Stimulated activated CD4-positive, alpha-beta T cell treated with anti-CD3 and anti-CD28 coated beads, Interleukin-12 subunit alpha, Interleukin-12 subunit beta, amount 100 ng/mL, for 4 hours (primary cell): ENCODE results near the gene REEP6.
"Not testable (repeated sequence)": the region's sequence is repeated elsewhere in the genome, so short reads cannot be mapped to it uniquely, and the experiment has no call there.

ENCODE experiments used
- DNase-seq: peaks from one replicate; pipeline ENCODE4 v3.0.0-alpha.2; 2020

REEP6 gene

DNA sequence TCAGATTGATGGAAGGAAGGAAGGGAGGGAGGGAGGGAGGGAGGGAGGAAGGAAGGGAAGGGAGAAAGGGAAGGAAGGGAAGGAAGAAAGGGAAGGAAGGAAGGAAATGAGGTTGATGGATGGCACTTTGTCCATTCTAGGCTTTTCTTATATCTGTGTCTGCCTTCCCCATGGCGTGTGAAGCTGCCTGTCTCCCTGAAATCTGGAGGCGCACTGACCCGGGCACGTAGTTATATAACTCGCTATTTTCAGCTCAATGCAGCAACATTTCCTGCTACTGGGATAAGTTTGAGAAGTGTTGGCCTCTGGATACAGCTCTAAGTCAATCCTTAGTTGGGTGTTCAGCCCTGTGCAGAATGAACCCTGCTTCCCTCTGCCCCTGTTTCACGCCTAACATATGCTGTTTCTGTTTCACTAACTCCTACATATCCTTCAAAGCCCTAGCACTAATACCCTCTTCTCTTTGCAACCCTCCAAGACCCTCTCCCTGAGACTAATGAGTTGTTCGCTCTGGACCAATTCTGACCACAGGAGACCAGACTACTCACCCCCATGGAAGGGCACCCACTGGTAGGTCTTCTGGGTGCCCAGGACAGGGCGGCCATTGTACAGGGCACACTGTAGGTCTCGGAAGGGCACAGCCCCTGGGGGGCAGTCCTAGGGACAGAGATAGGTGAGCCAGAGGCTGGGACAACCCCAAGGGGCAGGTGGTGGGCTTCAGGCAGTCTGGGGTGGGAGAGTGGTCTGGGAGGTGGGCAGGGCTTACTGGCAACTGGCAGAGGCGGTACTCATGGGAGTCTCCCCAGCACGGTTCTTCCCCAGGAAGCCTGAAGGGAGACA is 18.8 kb downstream of the REEP6 start:
- DNase-seq = no peak

DNA sequence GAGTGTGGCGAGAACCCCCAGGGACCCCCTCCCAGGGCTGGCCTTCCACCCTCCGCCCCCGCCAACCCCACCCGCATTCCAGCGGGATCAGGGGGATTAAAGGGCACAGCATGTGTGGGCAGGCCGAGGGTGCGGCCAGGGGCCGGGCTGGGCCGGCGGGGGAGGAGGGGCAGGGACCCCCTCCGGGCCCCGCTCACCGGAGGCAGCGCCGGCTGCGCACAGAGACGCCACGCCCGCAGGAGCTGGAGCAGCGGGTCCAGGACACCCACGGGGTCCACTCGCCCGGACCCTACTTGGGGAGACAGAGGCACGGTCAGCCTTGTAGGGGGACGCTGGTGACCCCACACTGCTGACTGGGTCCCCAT is 19.4 kb downstream of the REEP6 start:
- DNase-seq = no peak

DNA sequence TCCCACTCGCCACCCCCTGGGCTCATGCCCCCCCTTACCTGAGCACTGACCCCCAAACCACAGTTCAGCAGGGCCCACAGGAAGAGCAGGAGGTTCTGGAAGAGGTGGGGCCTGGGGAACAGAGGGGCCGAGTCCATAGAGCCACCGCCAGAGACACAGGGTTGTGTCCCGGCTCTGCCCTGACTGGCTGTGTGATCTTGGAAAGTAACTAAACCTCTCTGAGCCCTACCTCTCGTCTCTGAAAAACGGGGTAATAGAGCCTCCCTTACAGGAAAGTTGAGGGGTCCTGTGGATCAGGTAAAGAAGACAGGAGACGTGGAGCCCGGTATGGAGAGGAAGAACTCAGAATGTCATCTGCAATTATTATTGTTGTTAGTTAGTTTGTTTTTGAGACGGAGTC is 19.8 kb downstream of the REEP6 start:
- DNase-seq = no peak

DNA sequence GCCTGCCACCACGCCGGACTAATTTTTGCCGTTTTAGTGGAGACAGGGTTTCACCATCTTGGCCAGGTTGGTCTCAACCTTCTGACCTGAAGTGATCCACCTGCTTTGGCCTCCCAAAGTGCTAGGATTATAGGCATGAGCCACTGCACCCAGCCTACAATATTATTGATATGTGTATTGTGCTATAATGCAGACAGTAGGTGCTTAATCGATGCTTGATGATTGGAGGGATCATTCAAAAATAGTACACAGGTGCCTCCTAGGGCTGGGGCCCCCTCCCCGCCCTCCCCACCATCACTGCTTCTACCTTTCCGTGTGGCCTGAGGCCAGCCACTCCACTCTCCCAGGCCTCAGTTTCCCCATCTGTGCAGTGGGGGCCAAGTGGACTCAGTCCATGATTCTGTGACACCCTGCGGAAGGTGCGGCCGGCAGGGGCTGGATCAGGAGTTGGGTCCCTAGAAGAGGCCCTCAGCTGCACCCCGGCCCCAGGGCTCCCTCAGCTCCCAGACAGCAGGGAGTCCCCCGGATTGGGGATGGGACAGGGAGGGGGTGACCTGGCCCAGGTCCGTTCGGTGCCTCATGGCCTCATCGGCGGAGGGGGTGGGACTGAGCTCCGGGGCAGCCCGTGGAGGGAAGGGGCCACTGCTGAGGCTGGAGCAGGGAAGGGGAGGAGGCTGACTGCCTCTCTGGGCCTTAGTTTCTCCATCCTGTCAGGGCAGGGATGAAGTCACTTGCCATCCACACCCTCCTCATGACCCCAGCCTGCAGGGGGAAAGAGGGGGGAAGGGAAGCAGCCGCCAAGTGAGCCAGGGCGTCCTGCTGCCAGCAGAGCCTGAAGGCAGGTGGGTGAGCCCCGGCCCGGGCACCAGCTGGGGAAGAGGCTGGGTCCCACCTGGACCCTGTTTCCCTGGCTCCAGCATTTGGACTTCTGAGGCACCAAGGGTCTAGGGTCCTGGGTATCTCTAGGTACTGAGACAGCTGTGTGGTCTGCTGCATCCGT is 20.6 kb downstream of the REEP6 start:
- no peak for DNase-seq

DNA sequence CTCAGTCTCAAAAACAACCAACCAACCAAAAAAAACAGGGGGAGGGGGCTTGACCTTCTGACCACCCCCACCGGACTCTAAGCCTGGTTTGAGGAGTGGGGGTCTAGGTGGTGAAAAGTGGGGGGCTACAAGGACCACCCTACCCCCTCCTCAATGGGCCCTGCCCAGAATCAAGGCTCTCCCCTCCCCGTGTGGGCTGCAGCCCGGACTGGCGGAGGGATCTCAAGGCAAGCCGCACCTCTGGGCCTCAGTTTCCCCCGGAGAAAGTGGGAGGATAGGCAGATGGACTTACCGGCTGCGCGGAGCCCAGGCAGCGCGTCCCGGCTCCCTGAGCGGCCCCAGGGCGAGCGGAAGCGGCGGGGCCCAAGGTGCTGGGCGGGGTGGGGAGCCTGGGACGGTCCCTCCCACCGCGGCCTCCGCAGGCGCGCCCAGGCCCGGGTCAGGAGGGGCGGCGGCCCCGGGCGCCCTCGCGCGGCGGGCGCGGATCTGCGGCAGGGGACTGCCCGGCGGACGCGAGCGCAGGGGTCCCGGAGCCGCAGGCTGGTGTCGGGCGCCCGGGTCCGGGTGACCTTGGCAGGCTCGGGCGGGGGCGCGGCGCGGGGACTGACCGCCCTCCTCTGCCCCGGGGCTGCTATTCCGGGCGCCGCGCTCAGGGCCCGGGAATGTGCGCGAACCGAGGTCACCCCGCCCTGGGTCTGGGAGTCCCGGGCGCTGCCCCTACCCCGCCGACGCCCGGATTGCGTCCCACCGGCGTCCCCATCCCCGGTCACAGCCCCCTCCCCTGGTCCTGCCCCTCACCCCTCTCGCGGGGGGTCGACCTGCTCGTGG is 21.9 kb downstream of the REEP6 start, which contains the start of gene ADAMTSL5:
Gene ADAMTSL5, minus strand, starts transcription at position 349 of the 828 bp plus-strand sequence. CDS start 2,076 bp downstream, outside the sequence.
- peak; percentile 70 for DNase-seq

DNA sequence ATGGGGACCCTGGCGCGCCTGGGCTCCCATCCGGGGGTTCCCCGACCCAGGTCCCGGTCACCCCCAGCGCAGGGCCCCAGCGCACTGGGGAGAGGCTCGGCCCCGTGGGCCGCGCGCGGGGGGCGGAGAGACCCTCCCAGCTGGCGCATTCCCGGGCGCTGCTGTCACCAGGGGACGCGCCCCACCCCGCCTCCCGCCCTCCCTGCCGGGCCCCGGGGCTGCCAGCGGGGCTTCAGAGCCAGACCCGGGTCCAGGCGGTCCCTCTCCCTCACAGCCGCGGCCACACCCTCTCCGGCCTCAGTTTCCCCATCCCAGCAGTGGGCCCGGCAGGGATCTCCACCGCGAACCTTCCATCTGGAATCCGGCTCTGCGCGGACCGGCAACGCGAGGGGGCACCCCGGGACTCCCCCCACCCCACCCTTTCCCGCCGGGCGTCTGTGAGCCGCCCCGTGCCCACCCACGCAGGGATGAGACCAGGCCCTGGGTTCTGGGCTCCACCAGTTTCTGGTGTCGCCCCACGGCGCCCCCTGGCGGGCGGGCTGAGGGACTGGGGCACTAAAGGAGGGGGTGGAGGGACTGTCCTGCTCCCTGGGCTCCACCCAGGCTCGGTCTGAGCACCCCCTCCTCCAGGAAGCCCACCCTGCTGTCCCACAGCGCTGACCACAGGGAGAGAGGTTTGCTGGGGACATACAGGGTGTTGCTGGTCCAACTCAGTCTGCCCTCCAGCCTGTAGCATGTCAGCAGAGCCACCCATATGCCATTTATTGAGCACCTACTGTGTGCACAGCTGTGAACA is 22.7 kb downstream of the REEP6 start:
- peak; percentile 65 for DNase-seq

DNA sequence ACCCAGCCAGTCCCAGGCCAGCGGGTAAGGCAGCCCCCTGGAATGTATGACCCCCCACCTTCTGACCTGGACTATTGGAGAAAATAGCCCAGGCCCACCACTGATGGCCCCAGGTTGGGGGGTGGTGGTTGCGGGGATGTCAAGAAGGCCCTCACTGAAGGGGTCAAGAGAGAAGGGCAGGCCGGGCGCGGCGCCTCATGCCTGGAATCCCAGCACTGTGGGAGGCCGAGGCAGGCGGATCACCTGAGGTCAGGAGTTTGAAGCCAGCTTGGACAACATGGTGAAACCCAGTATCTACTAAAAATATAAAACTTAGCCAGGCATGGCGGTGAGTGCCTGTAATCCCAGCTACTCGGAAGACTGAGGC is 23.3 kb downstream of the REEP6 start:
- DNase-seq = no peak

DNA sequence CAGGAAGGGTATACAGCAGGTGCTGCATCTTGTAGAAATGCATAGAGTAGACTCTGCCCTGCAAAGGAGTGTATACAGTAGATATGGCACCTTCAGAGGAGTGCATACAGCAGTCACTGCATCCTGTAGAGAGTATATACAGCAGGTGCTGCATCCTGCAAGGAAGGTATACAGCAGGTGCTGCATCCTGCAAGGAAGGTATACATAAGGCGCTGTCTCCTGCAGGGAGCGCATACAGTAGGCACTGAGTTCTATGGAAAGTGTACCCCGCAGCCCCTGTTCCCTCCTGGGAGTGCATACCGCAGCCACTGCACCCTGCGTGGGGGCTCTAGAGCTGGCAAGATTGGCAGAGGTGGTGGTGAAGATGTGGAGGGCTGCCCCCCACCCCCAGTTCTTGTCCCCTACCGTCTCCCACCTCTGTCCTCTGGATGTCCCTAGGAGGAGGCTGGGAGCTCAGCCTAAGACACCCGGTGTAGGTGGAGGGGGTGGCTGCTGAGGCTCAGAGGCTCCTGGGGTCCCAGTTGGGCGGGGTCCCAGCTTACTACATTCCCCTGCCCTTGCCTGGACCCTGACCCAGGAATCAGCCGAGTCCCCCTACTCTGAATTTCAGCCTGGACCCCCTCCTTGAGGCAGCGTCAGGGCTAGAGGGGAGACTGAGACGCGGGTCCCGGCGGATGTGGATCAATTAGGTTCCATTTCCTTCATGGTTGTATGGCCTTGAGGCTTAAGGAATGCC is 24.2 kb downstream of the REEP6 start:
- no peak for DNase-seq

DNA sequence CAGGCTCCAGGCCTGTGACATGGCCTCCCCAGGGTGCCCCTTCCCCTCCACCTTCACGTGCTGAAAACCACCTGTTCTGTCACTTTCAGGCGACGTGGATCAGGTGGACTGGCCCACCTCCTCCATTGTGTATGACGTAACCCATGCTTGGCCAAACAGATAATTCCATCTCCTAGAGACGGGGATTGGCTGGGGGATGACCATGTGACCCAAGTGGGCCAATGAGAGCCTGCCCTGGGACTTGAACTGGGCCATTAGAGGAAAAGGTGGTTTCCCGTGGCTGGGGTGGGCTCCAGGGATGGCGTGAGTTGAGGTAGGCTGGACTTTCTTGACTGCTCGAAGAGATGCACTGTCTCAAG is 25.4 kb downstream of the REEP6 start:
- no peak for DNase-seq

DNA sequence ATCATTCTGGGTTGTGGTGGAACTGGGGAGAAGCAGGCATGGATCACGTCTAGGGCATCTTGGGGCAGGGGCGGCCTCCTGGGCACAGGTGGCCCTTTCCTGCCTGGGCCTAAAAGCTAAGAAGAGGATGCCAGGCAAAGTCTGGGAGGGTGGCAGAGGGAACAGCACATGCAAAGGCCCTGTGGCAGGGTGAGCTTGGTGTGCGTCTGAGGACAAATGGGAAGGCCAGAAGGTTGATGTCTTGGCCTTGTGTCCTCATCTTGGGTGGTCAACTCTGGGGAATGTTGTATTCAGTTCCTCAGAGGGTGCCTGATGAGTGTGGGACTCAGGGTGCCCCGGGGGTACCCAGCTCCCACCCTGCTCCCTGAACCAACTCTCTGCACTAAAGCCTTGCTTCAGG is 27.5 kb downstream of the REEP6 start:
- no peak for DNase-seq

DNA sequence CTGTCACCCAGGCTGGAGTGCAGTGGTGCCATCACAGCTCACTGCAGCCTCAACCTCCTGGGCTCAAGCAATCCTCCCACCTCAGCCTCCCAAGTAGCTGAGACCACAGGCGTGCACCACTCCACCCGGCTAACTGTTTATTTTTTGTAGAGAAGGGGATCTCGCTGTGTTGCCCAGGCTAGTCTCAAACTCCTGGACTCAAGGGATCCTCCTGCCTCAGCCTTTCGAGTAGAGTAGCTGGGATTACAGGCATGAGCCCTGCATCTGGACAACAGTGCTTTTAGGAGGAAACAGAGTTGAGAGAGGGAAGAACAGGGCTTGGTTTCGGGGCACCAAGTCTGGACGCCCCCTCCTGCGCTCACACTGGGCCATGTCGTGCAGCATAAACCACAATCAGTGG is 28.8 kb downstream of the REEP6 start:
- not testable (repeated sequence) for DNase-seq

DNA sequence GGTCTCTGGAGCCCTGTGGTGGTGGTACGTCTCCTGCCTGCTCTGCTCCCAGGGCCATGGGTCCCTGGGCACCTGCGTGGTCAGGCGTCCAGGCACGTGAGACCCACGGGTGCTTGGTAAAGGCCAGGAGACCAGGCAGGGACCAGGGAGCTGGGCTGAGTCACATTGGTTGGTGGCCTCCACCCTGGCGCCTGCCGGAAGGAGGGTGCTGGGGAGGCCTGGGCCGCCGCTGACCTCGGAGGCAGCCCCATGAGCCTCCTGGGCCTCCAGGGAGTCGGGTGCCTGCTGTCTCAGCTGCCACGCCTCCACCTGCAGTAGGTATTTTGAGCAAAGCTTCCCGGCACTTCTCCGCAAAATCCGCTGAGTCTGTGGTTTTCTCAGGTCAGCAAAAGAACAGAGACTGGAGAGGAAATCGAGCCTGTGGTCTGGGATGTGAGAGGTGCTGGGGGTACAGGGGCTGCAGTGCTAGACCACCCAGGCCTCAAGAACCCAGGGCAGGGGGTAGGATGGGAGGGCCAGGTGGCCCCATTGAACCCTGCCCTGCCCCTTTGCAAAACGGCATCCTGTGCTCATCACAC is 29.3 kb downstream of the REEP6 start:
- no peak for DNase-seq

DNA sequence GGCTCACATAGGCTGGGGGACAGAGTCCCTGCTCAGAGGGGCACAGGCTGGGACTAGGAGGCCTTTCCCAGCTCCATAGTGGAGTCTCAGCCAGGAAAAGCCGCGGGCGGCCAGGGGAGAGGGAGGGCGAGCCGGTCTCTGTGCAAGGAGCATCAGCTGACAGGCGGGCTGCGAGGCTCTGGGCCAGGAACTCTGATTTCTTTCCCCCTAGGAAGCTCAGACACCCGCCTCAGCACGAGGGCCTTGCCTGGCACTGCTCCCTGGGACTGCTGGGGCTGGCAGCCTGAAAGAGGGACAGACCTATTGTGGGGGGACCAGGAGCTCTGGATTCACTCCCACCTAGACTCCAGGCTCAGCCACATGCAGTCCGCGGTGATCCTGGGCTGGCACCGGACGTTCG is 30.7 kb downstream of the REEP6 start:
- DNase-seq = no peak

DNA sequence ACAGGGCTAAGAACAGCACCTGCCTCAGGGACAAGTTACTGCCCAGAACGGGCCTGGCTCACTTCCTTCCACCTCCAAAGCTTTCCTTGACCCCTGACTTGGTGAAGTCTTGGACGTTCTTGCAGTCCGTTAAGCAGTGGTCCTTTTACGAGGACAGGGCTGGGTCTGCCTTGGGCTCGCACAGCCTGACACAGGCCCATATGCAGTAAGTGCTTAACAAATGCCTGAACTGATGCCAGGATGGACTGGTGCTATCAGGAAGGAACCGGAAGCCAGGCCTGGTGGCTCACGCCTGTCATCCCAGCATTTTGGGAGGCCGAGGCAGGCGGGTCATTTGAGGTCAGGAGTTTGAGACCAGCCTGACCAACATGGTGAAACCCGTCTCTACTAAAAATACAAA is 31.1 kb downstream of the REEP6 start:
- DNase-seq = no peak

DNA sequence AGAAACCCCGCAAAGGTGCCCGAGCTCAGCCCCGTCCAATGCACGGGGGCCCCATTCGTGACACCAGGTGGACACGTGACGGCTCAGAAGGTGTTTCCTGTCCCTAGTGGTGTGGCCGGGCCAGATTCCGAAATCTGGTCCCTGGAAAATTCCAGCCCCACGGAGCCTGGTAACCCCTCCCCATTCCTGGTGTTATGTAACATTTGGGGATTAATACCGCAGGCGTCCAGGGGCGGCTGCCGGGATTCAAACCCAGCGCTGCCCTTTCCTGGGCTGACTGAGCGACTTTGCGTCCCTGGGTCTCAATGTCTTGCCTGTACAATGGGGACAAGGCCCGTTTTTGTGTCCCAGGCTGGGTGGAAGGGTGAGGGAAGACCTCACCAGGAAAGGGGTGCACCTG is 31.9 kb downstream of the REEP6 start:
- DNase-seq = no peak

DNA sequence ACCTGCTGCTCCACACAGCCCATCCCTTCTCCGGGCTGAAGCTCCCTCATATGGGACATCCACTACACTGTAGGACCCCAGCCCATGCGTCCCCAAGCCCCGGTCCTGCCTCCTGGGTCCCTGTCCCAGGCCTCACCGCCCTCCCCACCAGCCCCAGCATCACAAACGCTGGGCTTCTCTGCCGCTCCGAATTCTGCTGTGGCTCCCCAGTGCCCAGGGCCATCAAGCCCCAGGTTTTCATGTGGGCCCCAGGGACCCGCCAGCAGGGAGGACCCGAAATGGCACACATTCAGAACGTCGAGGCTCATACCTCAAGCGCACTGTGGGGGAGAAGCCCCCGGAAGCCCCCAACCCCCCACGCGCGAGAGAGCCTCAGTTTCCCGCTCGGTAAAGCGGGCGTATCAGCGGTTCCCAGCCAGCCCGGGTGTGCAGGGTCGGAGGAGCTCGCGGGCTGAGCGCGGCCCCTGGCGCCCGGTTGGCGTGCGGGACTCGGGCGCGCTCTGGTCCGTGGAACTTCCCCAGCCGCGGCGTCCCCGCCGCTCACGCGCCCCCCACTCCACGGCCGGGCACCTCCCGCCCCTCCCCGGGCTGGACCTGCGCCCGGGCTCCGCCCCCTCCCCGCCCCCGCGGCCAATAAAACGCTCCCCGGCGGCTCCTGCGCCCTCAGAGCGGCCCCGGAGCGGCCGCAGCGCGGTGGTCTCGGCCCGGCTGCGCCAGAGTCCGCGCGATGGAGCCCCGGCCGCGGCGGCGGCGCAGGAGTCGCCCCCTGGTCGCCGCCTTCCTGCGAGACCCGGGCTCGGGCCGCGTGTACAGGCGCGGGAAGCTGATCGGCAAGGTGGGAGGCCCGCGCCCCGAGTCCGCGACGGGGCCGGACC is 32.7 kb downstream of the REEP6 start, which contains the start of gene PLK5:
Gene PLK5, plus strand, starts transcription at position 666 of the 875 bp plus-strand sequence. CDS start 2,920 bp downstream, outside the sequence.
- DNase-seq = no peak

DNA sequence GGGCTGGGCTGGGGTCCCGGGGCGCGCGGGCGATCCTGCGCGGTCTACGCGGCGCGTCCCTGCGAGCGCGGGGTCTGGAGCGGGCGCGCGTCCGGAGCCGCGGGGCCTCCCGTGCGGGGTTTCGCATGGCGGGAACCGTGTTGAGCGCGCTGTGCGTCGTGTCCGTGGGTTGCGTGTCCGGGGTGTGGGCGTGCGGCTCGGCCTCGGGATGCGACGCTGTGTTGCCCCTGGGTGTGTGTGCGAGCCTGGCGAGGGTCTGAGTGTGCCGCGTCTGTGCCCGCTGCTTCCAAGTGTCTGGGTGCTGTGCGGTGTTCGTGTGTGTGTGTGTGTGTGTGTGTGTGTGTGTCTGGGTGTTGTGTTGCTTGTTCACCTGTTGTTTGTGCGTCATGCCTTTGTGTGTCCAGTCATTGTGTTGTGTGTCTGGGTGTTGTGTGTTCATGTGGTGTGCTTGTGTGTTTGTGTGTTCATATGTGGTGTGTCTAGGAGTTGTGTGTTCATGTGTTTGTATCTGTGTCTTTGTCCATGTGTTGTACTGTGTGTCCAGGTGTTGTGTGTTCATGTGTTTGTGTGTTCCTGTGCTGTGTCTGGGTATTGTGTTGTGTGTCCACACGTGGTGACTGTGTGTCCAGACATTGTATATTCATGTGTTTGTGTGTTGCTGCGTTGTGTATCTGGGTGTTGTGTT is 33.4 kb downstream of the REEP6 start:
- no peak for DNase-seq

DNA sequence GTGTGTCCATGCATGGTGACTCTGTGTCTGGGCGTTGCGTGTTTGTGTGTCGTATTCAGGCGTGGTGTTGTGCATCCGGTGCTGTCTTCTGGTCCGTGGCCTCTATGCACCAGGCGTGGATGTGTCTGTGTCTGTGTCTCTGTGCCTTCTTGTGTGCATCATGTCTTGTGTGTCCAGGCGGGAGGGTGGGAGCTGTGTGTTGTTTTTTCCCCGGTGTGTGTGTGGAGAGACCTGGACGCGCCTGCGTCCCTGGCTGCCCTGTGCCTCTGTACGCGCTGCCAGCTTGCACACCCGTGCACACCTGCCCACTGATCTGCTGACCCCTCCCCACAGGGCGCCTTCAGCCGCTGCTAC is 34.0 kb downstream of the REEP6 start:
- no peak for DNase-seq

DNA sequence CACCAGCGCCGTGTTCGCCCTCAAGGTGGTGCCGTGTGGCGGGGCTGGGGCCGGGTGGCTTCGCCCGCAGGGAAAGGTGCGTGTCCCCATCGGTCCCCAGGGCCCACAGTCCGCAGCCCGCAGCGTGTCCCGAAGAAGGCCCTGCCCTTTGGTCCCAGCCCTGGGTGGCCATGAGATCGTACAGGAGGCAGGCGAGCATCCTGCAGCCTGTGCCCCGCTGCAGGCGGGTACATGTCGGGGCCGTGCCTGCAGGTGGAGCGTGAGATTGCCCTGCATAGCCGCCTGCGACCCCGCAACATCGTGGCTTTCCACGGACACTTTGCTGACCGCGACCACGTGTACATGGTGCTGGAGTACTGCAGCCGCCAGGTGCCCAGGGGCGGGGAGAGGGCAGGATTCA is 34.4 kb downstream of the REEP6 start:
- no peak for DNase-seq
